ENCODE results near the gene DGCR6.
"Not testable (repeated sequence)": the region's sequence is repeated elsewhere in the genome, so short reads cannot be mapped to it uniquely, and the experiment has no call there.

The DGCR6 gene

DNA sequence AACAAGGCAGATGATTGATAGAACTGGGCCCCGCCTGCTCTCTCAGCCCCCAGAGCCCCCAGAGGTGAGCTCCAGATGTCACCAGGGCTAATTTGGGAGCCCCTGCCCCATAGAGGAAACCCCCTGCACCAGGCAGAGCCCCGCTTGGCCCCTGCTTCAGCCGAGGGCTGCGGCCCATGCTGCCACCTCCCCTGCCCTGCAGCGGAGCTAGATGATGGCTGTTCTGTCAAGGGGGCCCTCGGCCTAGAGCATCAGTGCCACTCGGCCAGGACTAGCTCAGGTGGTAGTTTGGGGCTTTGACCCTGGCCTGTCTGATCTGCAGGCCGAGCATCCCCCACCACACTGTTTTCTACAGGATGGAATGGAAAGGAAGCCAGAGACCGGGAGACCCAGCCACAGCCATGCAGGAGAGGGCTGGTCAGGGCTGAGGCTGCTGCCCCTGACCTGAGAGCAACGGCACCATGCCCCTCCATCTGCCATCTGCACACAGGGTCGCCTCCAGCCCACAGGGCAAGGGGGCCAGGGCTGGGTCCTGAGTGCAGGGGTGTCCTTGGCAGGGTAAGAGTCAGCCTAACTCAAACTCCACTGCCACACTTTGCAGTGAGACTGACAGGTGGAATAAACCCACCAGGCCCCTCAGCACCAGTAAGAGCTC is 54.2 kb downstream of the DGCR6 start:
- DNase-seq (ENCODE audit: low read depth in 3 of 3), result not testable (repeated sequence)

DNA sequence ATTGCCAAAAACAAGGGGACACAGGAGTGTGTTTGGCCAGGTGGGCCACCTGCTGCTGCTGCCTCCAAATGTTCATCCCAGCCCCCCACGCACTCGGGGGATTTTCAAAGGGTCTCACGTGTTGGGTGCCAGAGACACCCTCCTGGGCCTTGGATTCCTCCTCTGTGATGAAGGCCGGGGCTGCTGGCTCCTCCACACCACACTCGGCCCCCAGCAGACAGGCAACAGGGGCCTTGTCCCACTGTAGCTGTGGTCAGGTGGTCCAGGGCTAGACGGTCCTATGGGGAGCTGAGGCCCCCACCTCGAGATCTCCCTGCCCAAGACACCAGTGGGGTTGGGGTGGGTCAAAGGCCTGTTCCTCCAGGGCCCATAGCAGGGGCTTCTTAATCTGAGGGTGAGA is 55.1 kb downstream of the DGCR6 start:
- DNase-seq (ENCODE audit: low read depth in 3 of 3), result not testable (repeated sequence)
